Activated naive CD4-positive, alpha-beta T cell treated with anti-CD3 and anti-CD28 coated beads, Interleukin-2, amount 10 ng/mL, durations not matched to agents 7 days and 5 days (primary cell): Measurements from ENCODE around the gene HID1.
A peak's percentile ranks its signal among the peaks of the same experiment; 100 is the strongest.
"Not testable (repeated sequence)": the region's sequence is repeated elsewhere in the genome, so short reads cannot be mapped to it uniquely, and the experiment has no call there.

Experiments
- CTCF ChIA-PET: fragments of 350-600 bp; sonication (Branson Sonifier 250); formaldehyde crosslinking; loops from one replicate; lab custom pipeline; 2021; ENCODE audit warnings: antibody characterized with exemption; lab: Charles Lee
- DNase-seq: peaks from one replicate; pipeline ENCODE4 v3.0.0-alpha.2; 2020
- H3K27ac Mint-ChIP-seq: one replicate; pipeline ENCODE4 v1.8.0; 2021; ENCODE audit warnings: mild to moderate bottlenecking, moderate library complexity, mixed read lengths
- H3K27me3 Mint-ChIP-seq: one replicate; pipeline ENCODE4 v1.8.0; 2021; ENCODE audit warnings: mild to moderate bottlenecking, mixed read lengths
- H3K36me3 Mint-ChIP-seq: one replicate; pipeline ENCODE4 v1.8.0; 2021; ENCODE audit warnings: mixed read lengths
- H3K4me1 Mint-ChIP-seq: one replicate; pipeline ENCODE4 v1.8.0; 2021; ENCODE audit warnings: mixed read lengths
- H3K4me3 Mint-ChIP-seq: one replicate; pipeline ENCODE4 v1.8.0; 2021; ENCODE audit warnings: mild to moderate bottlenecking, moderate library complexity, mixed read lengths
- H3K9me3 Mint-ChIP-seq: one replicate; pipeline ENCODE4 v1.8.0; 2021; ENCODE audit warnings: mixed read lengths

Gene HID1

DNA sequence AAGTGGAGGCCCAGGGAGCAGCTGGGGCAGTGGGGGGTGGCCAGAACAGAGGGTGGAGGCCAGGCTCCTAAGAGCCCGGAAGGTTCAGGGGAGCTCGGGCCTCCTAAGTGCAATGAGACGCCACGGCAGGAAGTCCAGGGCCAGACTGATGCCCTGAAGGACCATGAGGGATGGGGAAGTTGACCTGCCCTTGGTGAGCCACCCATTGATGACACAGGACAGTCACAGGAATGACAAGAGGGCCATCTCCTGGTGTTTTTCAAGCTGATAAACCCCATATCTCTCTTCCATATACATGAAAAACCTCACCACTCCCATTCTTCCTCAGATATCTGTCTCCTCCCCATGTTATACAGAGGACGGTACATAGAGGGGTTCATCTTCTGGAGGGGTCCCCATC, 34.1 kb upstream of the HID1 start:
- no peak overlapping the region for H3K27ac Mint-ChIP-seq
- CTCF ChIA-PET = interaction anchor here (0.6 to 12.1 kb wide), 5 partner anchors 12 to 114 kb away, joined by 3 to 122 read pairs (median 3); no protein-coding TSS in a partner anchor
- H3K4me1 Mint-ChIP-seq = peaks cover 2% of the 10 kb centered on the region
- no peak for DNase-seq
- peaks cover 38% of the 10 kb centered on the region for H3K27me3 Mint-ChIP-seq
- H3K9me3 Mint-ChIP-seq = no peaks in the 10 kb centered on the region
- no peak overlapping the region for H3K4me3 Mint-ChIP-seq
- no peaks in the 10 kb centered on the region for H3K36me3 Mint-ChIP-seq

- H3K36me3 Mint-ChIP-seq, H3K4me1 Mint-ChIP-seq, DNase-seq, H3K27ac Mint-ChIP-seq, H3K4me3 Mint-ChIP-seq, H3K9me3 Mint-ChIP-seq: not testable (repeated sequence)
- CTCF ChIA-PET = interaction anchor here (0.7 to 12.1 kb wide), 5 partner anchors 11 to 108 kb away, joined by 3 to 122 read pairs (median 3); no protein-coding TSS in a partner anchor
- peaks cover 38% of the 10 kb centered on the region for H3K27me3 Mint-ChIP-seq
Measured at GRCh38 chr17:75006084-75006483, 33.5 kb upstream of the HID1 start.

- Mint-ChIP-seq H3K9me3 (no peaks in the 10 kb centered on the region), H3K4me3 (no peak overlapping the region), H3K27me3 (peaks cover 36% of the 10 kb centered on the region), H3K27ac (no peak overlapping the region), H3K36me3 (no peaks in the 10 kb centered on the region), H3K4me1 (no peaks in the 10 kb centered on the region)
- CTCF ChIA-PET = interaction anchor here (0.7 to 12.1 kb wide), 3 partner anchors 43 to 109 kb away, joined by 3 to 122 read pairs (median 4); no protein-coding TSS in a partner anchor
- DNase-seq = no peak
Measured at GRCh38 chr17:75005291-75005690, 32.7 kb upstream of the HID1 start.

GRCh38 chr17:75004371-75004770, 31.8 kb upstream of the HID1 start:
- DNase-seq = no peak
- Mint-ChIP-seq H3K27me3 (peaks cover 34% of the 10 kb centered on the region), H3K27ac (no peak overlapping the region), H3K36me3 (no peaks in the 10 kb centered on the region), H3K9me3 (no peaks in the 10 kb centered on the region), H3K4me1 (no peaks in the 10 kb centered on the region), H3K4me3 (no peak overlapping the region)
- CTCF ChIA-PET = interaction anchor here (0.6 to 12.1 kb wide), 3 partner anchors 42 to 84 kb away, joined by 3 to 122 read pairs (median 4); no protein-coding TSS in a partner anchor

- Mint-ChIP-seq H3K27me3 (peaks cover 31% of the 10 kb centered on the region), H3K27ac (no peak overlapping the region), H3K9me3 (no peaks in the 10 kb centered on the region), H3K4me3 (no peak overlapping the region), H3K4me1 (peaks cover under 1% of the 10 kb centered on the region), H3K36me3 (no peaks in the 10 kb centered on the region)
- CTCF ChIA-PET = interaction anchor here (0.6 to 12.1 kb wide), 4 partner anchors 41 to 84 kb away, joined by 3 to 122 read pairs (median 4); no protein-coding TSS in a partner anchor
- no peak for DNase-seq
Measured at GRCh38 chr17:75003957-75004355, 31.4 kb upstream of the HID1 start.

DNA sequence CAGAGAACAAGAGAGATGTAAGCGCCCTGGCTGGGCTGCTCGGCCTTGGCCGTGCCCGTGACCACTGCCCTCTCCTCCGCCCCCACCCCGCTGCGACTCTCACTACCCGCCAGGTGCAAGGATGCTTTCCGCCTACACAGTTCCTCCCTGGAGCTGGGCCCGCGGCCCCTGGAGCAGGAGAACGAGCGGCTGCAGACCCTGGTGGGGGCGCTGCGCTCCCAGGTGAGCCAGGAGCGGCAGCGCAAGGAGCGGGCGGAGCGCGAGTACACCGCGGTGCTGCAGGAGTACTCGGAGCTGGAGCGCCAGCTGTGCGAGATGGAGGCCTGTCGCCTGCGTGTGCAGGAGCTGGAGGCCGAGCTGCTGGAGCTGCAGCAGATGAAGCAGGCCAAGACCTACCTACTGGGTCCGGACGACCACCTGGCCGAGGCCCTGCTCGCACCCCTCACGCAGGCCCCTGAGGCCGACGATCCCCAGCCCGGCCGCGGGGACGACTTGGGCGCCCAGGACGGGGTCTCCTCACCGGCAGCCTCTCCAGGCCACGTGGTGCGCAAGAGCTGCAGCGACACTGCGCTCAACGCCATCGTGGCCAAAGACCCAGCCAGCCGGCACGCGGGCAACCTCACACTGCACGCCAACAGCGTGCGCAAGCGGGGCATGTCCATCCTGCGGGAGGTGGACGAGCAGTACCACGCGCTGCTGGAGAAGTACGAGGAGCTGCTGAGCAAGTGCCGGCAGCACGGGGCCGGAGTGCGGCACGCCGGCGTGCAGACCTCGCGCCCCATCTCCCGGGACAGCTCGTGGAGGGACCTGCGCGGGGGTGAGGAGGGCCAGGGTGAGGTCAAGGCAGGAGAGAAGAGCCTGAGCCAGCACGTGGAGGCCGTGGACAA, 30.8 kb upstream of the HID1 start:
- CTCF ChIA-PET = interaction anchor here (0.6 to 1.4 kb wide), 4 partner anchors 40 to 85 kb away, joined by 3 to 4 read pairs (median 3); no protein-coding TSS in a partner anchor
- H3K27me3 Mint-ChIP-seq = peaks cover 27% of the 10 kb centered on the region
- no peak for DNase-seq
- H3K36me3 Mint-ChIP-seq = no peaks in the 10 kb centered on the region
- no peak overlapping the region for H3K27ac Mint-ChIP-seq
- peaks cover 7% of the 10 kb centered on the region for H3K4me1 Mint-ChIP-seq
- H3K4me3 Mint-ChIP-seq = no peak overlapping the region
- H3K9me3 Mint-ChIP-seq = no peaks in the 10 kb centered on the region

GRCh38 chr17:75001915-75002843, 29.6 kb upstream of the HID1 start:
- DNase-seq = no peak
- H3K36me3 Mint-ChIP-seq = no peaks in the 10 kb centered on the region
- H3K4me1 Mint-ChIP-seq = peaks cover 9% of the 10 kb centered on the region
- H3K27me3 Mint-ChIP-seq = peaks cover 18% of the 10 kb centered on the region
- CTCF ChIA-PET = interaction anchor here (1.4 kb wide), 1 partner anchor 39 kb away, joined by 3 read pairs; no protein-coding TSS in a partner anchor
- no peak overlapping the region for H3K4me3 Mint-ChIP-seq
- no peak overlapping the region for H3K27ac Mint-ChIP-seq
- no peaks in the 10 kb centered on the region for H3K9me3 Mint-ChIP-seq

- Mint-ChIP-seq H3K4me1 (peaks cover 9% of the 10 kb centered on the region), H3K4me3 (no peak overlapping the region), H3K9me3 (no peaks in the 10 kb centered on the region), H3K36me3 (no peaks in the 10 kb centered on the region), H3K27ac (no peak overlapping the region), H3K27me3 (peaks cover 17% of the 10 kb centered on the region)
- CTCF ChIA-PET = interaction anchor here (0.6 to 2.1 kb wide), 3 partner anchors 12 to 71 kb away, joined by 3 to 12 read pairs (median 4); partner anchors contain the start of gene CDR2L
- no peak for DNase-seq
Measured at GRCh38 chr17:74999523-74999922, 27.0 kb upstream of the HID1 start.

DNA sequence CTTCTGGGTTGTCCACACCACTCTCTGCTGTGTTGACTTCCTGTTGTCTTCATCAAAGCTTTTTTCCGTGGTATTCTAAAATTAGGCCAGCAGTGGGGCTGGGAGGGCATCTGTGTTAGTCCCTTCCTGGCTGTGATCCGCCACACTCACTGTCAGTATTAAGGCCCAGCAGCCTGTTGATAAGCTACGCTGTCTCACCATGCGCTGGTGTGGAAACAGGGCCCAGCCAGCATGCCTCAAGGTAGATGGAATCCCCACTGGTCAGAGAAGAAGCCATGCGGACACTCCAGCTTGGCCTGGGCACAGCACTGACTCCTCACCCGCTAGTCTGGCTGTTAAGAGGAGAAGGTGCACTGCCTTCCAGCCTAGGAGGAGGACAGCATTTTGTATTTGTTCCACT, 26.2 kb upstream of the HID1 start:
- no peak overlapping the region for H3K4me3 Mint-ChIP-seq
- CTCF ChIA-PET = interaction anchor here (1.2 to 2.1 kb wide), 2 partner anchors 12 to 38 kb away, joined by 3 to 12 read pairs; partner anchors contain the start of gene CDR2L
- no peaks in the 10 kb centered on the region for H3K36me3 Mint-ChIP-seq
- peaks cover 9% of the 10 kb centered on the region for H3K4me1 Mint-ChIP-seq
- no peaks in the 10 kb centered on the region for H3K9me3 Mint-ChIP-seq
- peak overlapping the region; percentile 53 for H3K27ac Mint-ChIP-seq
- no peak for DNase-seq
- peaks cover 20% of the 10 kb centered on the region for H3K27me3 Mint-ChIP-seq

DNA sequence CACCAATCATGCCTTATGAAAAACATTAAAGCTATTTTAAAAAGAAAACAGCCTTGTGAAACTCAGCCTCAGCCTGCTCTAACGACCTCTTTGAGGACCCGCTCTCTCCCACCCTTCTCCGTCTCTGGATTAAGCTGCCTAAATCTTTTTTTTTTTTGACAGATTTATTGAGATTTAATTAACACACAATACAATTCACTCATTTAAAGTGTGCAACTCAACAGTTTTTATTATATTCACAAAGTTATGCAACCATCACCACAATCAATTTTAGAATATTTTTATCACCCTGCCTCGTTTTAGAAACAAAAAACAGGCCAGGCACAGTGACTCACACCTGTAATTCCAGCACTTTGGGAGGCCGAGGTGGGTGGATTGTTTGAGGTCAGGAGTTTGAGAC, 23.3 kb upstream of the HID1 start:
- H3K9me3 Mint-ChIP-seq = no peaks in the 10 kb centered on the region
- no peak overlapping the region for H3K4me3 Mint-ChIP-seq
- peaks cover 9% of the 10 kb centered on the region for H3K4me1 Mint-ChIP-seq
- H3K36me3 Mint-ChIP-seq = no peaks in the 10 kb centered on the region
- H3K27ac Mint-ChIP-seq = no peak overlapping the region
- no peak for DNase-seq
- CTCF ChIA-PET = interaction anchor here (0.6 kb wide), 1 partner anchor 44 kb away, joined by 3 read pairs; no protein-coding TSS in a partner anchor
- peaks cover 38% of the 10 kb centered on the region for H3K27me3 Mint-ChIP-seq

DNA sequence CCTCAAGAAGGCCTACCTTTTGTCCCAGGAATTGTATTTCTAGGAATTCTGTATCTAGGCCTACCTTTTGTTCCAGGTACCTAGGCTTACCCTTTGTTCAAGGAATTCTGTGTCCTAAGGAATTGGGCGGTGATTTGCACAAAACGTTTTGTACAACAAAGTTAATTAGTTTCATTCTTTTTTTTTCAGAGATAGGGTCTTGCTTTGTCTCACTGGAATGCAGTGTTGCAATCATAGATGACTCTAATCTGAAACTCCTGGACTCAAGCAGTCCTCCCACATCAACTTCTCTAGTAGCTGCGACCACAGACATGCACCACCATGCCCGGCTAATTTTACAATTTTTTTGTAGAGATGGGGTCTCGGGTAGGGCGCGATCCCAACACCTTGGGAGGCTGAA, 21.9 kb upstream of the HID1 start:
- H3K27ac Mint-ChIP-seq = peak overlapping the region; percentile 28
- H3K36me3 Mint-ChIP-seq = no peaks in the 10 kb centered on the region
- CTCF ChIA-PET = interaction anchor here (1.1 to 1.9 kb wide), 2 partner anchors 12 to 34 kb away, joined by 3 to 5 read pairs; no protein-coding TSS in a partner anchor
- DNase-seq = no peak
- no peak overlapping the region for H3K4me3 Mint-ChIP-seq
- H3K27me3 Mint-ChIP-seq = peaks cover 52% of the 10 kb centered on the region
- peaks cover 14% of the 10 kb centered on the region for H3K4me1 Mint-ChIP-seq
- no peaks in the 10 kb centered on the region for H3K9me3 Mint-ChIP-seq

GRCh38 chr17:74992223-74992622, 19.7 kb upstream of the HID1 start:
- no peaks in the 10 kb centered on the region for H3K9me3 Mint-ChIP-seq
- H3K36me3 Mint-ChIP-seq = no peaks in the 10 kb centered on the region
- H3K4me1 Mint-ChIP-seq = peaks cover 14% of the 10 kb centered on the region
- H3K4me3 Mint-ChIP-seq = no peak overlapping the region
- H3K27me3 Mint-ChIP-seq = peaks cover 70% of the 10 kb centered on the region
- no peak overlapping the region for H3K27ac Mint-ChIP-seq
- no peak for DNase-seq
- CTCF ChIA-PET = interaction anchor here (1.6 kb wide), 2 partner anchors 20 to 32 kb away, joined by 4 to 6 read pairs; partner anchors contain the start of gene MRPL58

- CTCF ChIA-PET = interaction anchor here (1.6 kb wide), 1 partner anchor 29 kb away, joined by 8 read pairs; no protein-coding TSS in a partner anchor
- no peaks in the 10 kb centered on the region for H3K36me3 Mint-ChIP-seq
Measured at GRCh38 chr17:74990581-74991105, 18.1 kb upstream of the HID1 start.

More at GRCh38 chr17:74990581-74991105, 18.1 kb upstream of the HID1 start:
- H3K27me3 Mint-ChIP-seq = peaks cover 73% of the 10 kb centered on the region
- H3K4me3 Mint-ChIP-seq = no peak overlapping the region
- H3K4me1 Mint-ChIP-seq = peaks cover 22% of the 10 kb centered on the region
- H3K27ac Mint-ChIP-seq = no peak overlapping the region
- H3K9me3 Mint-ChIP-seq = no peaks in the 10 kb centered on the region
- no peak for DNase-seq
